GM10266 (cell line): Measurements from ENCODE around the gene L3MBTL4.

Experiments used
- DNase-seq: peaks from one replicate; pipeline ENCODE4 v3.0.0; 2012; ENCODE audit errors: extremely low spot score
- TF ChIP-seq, protein P1 (sequence below): IDR thresholded peaks from 2 replicates; pipeline ENCODE4 v1.5.1; 2012; ENCODE audit warnings: mild to moderate bottlenecking, low read depth; ENCODE audit not compliant: control insufficient read depth, insufficient read depth; ENCODE audit errors: missing control alignments

The L3MBTL4 gene

DNA sequence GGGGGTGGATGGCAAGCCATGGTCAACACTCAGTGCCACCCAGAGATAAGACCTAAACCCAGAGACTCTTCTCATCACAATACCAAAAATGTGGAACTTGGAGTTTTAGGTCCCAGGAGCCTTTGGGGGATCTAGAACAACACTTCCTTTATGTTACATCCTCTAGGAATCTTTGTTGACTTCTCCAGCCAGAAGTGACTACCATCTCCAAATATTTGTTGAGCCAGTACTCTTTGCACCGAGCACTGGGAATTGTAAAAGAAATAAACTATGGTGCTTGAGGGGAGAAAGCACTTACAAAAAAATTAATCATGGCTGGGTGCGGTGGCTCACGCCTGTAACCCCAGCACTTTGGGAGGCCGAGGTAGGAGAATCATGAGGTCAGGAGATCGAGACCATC is 399.3 kb downstream of the L3MBTL4 start:
- DNase-seq = no peak

DNA sequence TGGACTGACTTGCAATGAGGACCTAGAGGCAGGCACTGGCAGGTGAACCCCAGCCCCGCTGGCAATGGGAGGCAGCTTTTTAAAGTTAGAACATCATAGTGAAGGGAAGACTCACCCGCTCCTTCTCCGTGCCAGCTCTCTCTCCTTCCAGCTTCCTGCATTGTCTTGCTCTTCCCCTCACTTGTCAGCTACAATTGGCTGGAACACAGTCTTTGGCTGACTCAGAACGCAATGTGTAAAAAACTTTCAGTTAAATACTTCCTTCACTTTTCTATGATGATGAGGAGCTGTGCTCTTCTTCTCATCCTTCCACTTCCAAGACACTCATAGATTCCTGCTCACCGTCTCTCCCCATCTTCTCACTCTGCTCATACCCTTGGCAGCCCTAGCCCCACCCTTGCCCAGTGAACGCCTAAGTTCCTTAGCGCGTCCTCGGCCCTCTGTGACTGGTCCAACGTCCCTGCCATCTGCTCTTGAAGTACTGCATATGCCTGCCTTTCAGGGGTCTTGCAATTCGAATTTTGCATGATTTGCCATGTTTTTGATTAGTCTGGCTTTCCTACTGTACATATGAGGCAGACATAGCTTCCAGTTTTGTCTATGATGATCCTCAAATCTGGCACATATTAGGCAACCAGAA is 401.4 kb downstream of the L3MBTL4 start:
- TF ChIP-seq, protein P1, sequence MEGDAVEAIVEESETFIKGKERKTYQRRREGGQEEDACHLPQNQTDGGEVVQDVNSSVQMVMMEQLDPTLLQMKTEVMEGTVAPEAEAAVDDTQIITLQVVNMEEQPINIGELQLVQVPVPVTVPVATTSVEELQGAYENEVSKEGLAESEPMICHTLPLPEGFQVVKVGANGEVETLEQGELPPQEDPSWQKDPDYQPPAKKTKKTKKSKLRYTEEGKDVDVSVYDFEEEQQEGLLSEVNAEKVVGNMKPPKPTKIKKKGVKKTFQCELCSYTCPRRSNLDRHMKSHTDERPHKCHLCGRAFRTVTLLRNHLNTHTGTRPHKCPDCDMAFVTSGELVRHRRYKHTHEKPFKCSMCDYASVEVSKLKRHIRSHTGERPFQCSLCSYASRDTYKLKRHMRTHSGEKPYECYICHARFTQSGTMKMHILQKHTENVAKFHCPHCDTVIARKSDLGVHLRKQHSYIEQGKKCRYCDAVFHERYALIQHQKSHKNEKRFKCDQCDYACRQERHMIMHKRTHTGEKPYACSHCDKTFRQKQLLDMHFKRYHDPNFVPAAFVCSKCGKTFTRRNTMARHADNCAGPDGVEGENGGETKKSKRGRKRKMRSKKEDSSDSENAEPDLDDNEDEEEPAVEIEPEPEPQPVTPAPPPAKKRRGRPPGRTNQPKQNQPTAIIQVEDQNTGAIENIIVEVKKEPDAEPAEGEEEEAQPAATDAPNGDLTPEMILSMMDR = no peak
- DNase-seq = no peak

More for the DNA sequence above, 399.3 kb downstream of the L3MBTL4 start:
- TF ChIP-seq, protein P1 = no peak

DNA sequence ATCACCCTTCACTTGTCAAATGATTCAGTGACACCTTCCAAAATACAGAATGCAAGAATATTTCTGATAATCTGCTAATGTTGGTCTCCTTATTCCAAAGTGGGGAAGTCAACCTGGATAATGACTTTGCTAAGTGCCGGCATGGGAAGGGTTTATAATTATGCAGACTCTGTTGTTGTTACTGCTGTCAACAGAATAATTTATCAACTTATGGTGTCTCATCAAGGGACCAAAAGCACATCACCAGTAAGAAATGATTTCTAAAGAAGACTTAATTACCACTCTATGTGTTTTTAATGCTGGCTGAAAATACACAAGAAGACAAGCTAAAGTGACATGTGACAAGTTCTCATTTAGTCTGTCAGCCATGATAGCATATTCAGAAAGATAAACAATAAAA is 403.8 kb downstream of the L3MBTL4 start:
- TF ChIP-seq, protein P1 = no peak
- no peak for DNase-seq

DNA sequence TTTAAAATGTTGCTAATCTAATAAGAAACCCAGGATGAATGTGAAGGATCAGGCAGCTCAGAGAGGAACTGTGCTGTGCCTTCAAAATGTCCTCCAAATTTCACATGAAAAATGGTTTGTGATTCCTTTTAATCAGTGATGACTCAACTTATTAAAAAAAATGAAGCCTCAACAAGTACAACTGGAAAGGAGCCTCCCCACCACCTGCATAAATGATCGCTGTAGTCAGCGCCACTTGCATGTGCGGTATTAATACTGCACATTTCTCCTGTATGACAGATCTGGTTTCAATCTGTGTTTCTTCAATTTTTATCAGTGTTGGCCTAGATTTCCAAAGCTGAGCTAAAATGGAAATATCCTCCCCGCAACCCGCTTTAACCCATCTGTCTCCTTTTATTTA is 404.4 kb downstream of the L3MBTL4 start:
- no peak for DNase-seq
- TF ChIP-seq, protein P1 = no peak

DNA sequence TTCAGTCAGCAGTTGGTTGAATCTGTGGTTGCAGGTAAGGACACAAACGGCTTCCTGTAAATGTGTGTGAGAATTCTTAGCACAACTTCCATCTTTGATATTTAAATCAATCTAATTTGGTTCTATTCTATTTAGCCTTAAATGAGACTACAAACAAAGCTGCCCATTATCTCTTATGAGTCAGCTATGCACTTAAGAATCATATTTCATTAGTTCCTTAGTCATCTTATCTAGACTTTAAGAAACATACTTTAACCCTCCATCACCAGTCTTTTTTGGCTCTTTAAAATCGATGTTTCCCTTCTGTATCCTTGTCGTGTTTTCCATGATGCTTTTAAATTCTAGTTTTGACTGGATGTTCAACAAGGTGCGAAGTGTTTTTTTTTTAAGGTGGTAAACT is 405.0 kb downstream of the L3MBTL4 start:
- TF ChIP-seq, protein P1 = no peak
- DNase-seq = no peak

DNA sequence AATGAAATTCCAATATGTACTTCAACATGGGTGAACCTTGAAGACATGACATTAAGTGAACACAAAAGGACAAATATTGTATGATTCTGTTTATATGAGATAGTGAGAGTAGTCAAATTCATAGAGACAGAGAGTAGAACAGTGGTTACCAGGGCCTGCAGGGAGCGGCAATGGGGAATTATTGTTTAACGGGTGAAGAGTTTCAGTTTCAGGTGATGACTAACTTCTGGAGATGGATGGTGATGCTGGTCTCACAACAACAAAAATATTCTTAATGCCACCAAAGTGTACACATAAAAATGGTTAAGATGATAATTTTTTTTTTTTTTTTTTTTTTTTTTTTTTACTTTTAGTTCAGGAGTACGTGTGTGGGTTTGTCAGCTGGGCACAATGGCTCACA is 410.0 kb downstream of the L3MBTL4 start:
- TF ChIP-seq, protein P1 = no peak
- DNase-seq = peak; percentile 40

DNA sequence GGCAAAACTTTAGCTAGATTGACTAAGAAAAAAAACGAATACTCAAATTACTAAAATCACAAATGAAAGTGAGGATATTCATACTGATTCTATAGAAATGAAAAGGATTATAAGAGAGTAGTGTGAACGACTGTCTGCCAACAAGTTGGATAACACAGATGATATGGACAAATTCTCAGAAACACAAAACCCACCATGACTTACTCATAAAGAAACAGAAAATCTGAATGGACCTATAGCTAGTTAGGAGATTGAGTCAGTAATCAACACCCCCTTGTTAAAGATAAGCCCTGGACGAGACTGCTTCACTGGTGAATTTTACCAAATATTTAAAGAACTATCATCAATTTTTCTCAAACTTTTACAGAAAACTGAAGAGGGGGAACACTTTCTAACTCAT is 410.6 kb downstream of the L3MBTL4 start:
- no peak for DNase-seq
- TF ChIP-seq, protein P1 = no peak
